GM12878 (cell line): ENCODE results near the gene STEAP1. TPM values are rescaled to one million over a fixed set of nuclear protein-coding genes. Genes with fewer than 3 reads are reported as not detected.

Experiments used
- ATAC-seq: fragments of 200-7000 bp; cut with Tn5 transposase; 3 replicates; pipeline ENCODE4 v1.9.1; 2020; ENCODE audit warnings: mild to moderate bottlenecking, moderate library complexity
- BruUV-seq: library from RNA; stranded (reverse); fragments of 400-500 nt; replicated peaks from 2 replicates; lab custom pipeline; 2021; lab: Mats Ljungman, UMichigan
- CTCF ChIA-PET: fragments of 300-600 bp; sonication (Branson Sonifier 250); formaldehyde crosslinking; extraction: SDS; loops from one replicate; lab custom pipeline; 2021; ENCODE audit warnings: inconsistent platforms; lab: Yijun Ruan, JAX
- POLR2A ChIA-PET: fragments of 350-600 bp; formaldehyde crosslinking; extraction: SDS; loops from one replicate; lab custom pipeline; 2021; ENCODE audit warnings: inconsistent platforms; lab: Charles Lee
- RAD21 ChIA-PET: fragments of 300-600 bp; sonication (Branson Sonifier 250); formaldehyde crosslinking; loops from one replicate; lab custom pipeline; 2023; ENCODE audit warnings: antibody characterized with exemption; ENCODE audit not compliant: unreplicated experiment; lab: Charles Lee
- SMC1A ChIA-PET: fragments of 300-600 bp; sonication (Branson Sonifier 250); formaldehyde crosslinking; loops from one replicate; lab custom pipeline; 2023; ENCODE audit not compliant: unreplicated experiment, uncharacterized antibody; lab: Charles Lee
- DNase-seq: peaks from one replicate; pipeline ENCODE4 v3.0.0-alpha.2; 2011; ENCODE audit warnings: low read depth, low spot score
- FAIRE-seq: peaks from 3 replicates; lab custom pipeline; 2011; peaks lifted over from hg19 to GRCh38; lab: Jason Lieb, UNC
- H2AFZ ChIP-seq: 2 replicates; pipeline ENCODE4 v1.6.0; 2011; ENCODE audit warnings: low read depth, low read length, control low read depth; ENCODE audit not compliant: control insufficient read depth
- H3K27ac ChIP-seq: 2 replicates; pipeline ENCODE4 v1.5.1; 2011; ENCODE audit warnings: control low read depth; ENCODE audit not compliant: control insufficient read depth, insufficient read depth
- H3K27me3 ChIP-seq, 2 experiments: replicated peaks in 1 of 2; 2 replicates each; pipeline versions ENCODE4 v1.6.0 to v1.6.1; 2011; ENCODE audit warnings: low read length in 1 of 2; ENCODE audit not compliant: control insufficient read depth in 2 of 2, insufficient read depth in 2 of 2
- H3K36me3 ChIP-seq, 2 experiments: 2 replicates each; pipeline ENCODE4 v1.5.1; 2011; ENCODE audit warnings: low read length in 1 of 2; ENCODE audit not compliant: control insufficient read depth in 2 of 2, insufficient read depth in 2 of 2
- H3K4me1 ChIP-seq: 2 replicates; pipeline ENCODE4 v1.6.1; 2011; ENCODE audit warnings: mild to moderate bottlenecking, low read length, moderate library complexity, mixed read lengths; ENCODE audit not compliant: control insufficient read depth, insufficient read depth
- H3K4me2 ChIP-seq: 2 replicates; pipeline ENCODE4 v1.6.0; 2011; ENCODE audit warnings: control low read depth; ENCODE audit not compliant: control insufficient read depth, insufficient read depth
- H3K4me3 ChIP-seq: fragments of 200-600 bp; sonication (generic); 2 replicates; pipeline ENCODE4 v1.5.1; 2016
- H3K79me2 ChIP-seq: 2 replicates; pipeline ENCODE4 v1.6.0; 2011; ENCODE audit warnings: low read length; ENCODE audit not compliant: control insufficient read depth, insufficient read depth
- H3K9ac ChIP-seq: 2 replicates; pipeline ENCODE4 v1.8.0; 2011; ENCODE audit warnings: low read length, control low read depth, mixed read lengths; ENCODE audit not compliant: control insufficient read depth, insufficient read depth
- H3K9me3 ChIP-seq: replicated peaks from 3 replicates; pipeline ENCODE4 v1.5.1; 2011; ENCODE audit warnings: mild to moderate bottlenecking, low read length; ENCODE audit not compliant: control insufficient read depth, insufficient read depth
- H4K20me1 ChIP-seq: 2 replicates; pipeline ENCODE4 v1.6.0; 2011; ENCODE audit not compliant: control insufficient read depth, insufficient read depth
- BCL3 ChIP-seq: IDR thresholded peaks from 2 replicates; pipeline ENCODE4 v1.6.1; 2011; ENCODE audit warnings: borderline replicate concordance, low read depth, mild to moderate bottlenecking, moderate library complexity, low read length; ENCODE audit not compliant: insufficient read depth, poor library complexity, severe bottlenecking
- CBX3 ChIP-seq: fragments of 200-600 bp; sonication (generic); IDR thresholded peaks from 2 replicates; pipeline ENCODE4 v1.6.1; 2016; ENCODE audit warnings: low read depth, borderline replicate concordance
- DPF2 ChIP-seq: fragments of 450-650 bp; IDR thresholded peaks from 2 replicates; pipeline ENCODE4 v1.6.1; 2017; ENCODE audit warnings: mild to moderate bottlenecking
- EGR1 ChIP-seq, 2 experiments: IDR thresholded peaks; 1 replicate in 1 of 2; 2 replicates in 1 of 2; pipeline ENCODE4 v1.6.1; 2011 to 2012; ENCODE audit warnings: low read depth in 2 of 2, low read length in 2 of 2, borderline replicate concordance in 1 of 2, mild to moderate bottlenecking in 1 of 2, moderate library complexity in 1 of 2
- ELK1 ChIP-seq: IDR thresholded peaks from 2 replicates; pipeline ENCODE4 v1.6.1; 2012; ENCODE audit warnings: low read depth, low read length, improper control_type of control experiment
- FOXK2 ChIP-seq: fragments of 450-650 bp; IDR thresholded peaks from 2 replicates; pipeline ENCODE4 v1.6.1; 2017; ENCODE audit warnings: mild to moderate bottlenecking, moderate library complexity
- IKZF1 ChIP-seq: fragments of 450-650 bp; conservative IDR thresholded peaks from 2 replicates; pipeline ENCODE4 v1.6.1; 2017; ENCODE audit warnings: antibody characterized with exemption, mild to moderate bottlenecking
- MEF2B ChIP-seq: fragments of 450-650 bp; IDR thresholded peaks from 2 replicates; pipeline ENCODE4 v1.6.1; 2018; ENCODE audit warnings: mild to moderate bottlenecking, moderate library complexity; ENCODE audit not compliant: partially characterized antibody, poor library complexity, severe bottlenecking
- NR2C1 ChIP-seq: fragments of 450-650 bp; IDR thresholded peaks from 2 replicates; pipeline ENCODE4 v1.6.1; 2017; ENCODE audit warnings: antibody characterized with exemption, mild to moderate bottlenecking, moderate library complexity
- RAD51 ChIP-seq: fragments of 450-650 bp; IDR thresholded peaks from 2 replicates; pipeline ENCODE4 v1.6.1; 2016; ENCODE audit warnings: moderate library complexity, mild to moderate bottlenecking, inconsistent platforms
- RCOR1 ChIP-seq: conservative IDR thresholded peaks from 2 replicates; pipeline ENCODE4 v1.6.1; 2012; ENCODE audit warnings: low read depth, low read length, improper control_type of control experiment
- STAT1 ChIP-seq: fragments of 450-650 bp; conservative IDR thresholded peaks from 2 replicates; pipeline ENCODE4 v1.6.1; 2014; ENCODE audit warnings: antibody characterized with exemption, mild to moderate bottlenecking
- SUPT20H ChIP-seq: IDR thresholded peaks from 2 replicates; pipeline ENCODE4 v1.6.1; 2011; ENCODE audit warnings: low read depth, mild to moderate bottlenecking, low read length, moderate library complexity, borderline replicate concordance; ENCODE audit not compliant: control insufficient read depth
- TAF1 ChIP-seq: IDR thresholded peaks from 2 replicates; pipeline ENCODE4 v1.6.1; 2011; ENCODE audit warnings: mild to moderate bottlenecking, low read depth, low read length, borderline replicate concordance
- ZSCAN29 ChIP-seq: fragments of 450-650 bp; IDR thresholded peaks from 2 replicates; pipeline ENCODE4 v1.6.1; 2017; ENCODE audit warnings: mild to moderate bottlenecking, moderate library complexity
- WGBS: methylation state at CpG from one replicate; pipeline ENCODE4 v1.1.6; 2016; ENCODE audit warnings: low lambda C conversion rate; ENCODE audit not compliant: insufficient replicate concordance, insufficient coverage; ENCODE audit errors: missing lambda C conversion rate; 5-methylcytosine and 5-hydroxymethylcytosine counted together
- in situ Hi-C: fragments of 300-500 bp; cut with MboI; formaldehyde crosslinking; loops from 9 replicates; pipeline ENCODE4 v1.14.3; 2018; ENCODE audit warnings: mixed read lengths
- intact Hi-C: fragments of 100-400 bp; cut with micrococcal nuclease; formaldehyde crosslinking; loops from one replicate; pipeline ENCODE4 v1.14.2; 2022; ENCODE audit not compliant: unreplicated experiment
- polyA plus RNA-seq, 11 experiments: library from polyadenylated mRNA; depleted of rRNA in 4 of 11; unstranded in 6 of 11; stranded (reverse) in 5 of 11; fragments of >200 nt; fragmentation: Nextera tagmentation in 4 of 11; fragmentation: Illumina TruSeq in 1 of 11; extraction: Ambion mirVana in 4 of 11; extraction: Trizol in 1 of 11; gene quantifications; 1 replicate in 1 of 11; 2 replicates in 10 of 11; pipeline versions ENCODE4 v1.2.1 to v1.2.3, GENCODE V29; 2011 to 2016; ENCODE audit warnings: inconsistent platforms in 2 of 11, missing spikeins in 2 of 11, low read depth in 1 of 11
- total RNA-seq, 4 experiments: library from RNA; depleted of rRNA in 3 of 4; stranded (reverse); fragments of >200 nt in 3 of 4; fragmentation: Illumina TruSeq in 1 of 4; extraction: Trizol in 1 of 4; gene quantifications; 2 replicates each; pipeline versions ENCODE4 v1.2.1 to v1.2.3, GENCODE V29; 2013 to 2021
- TF ChIP-seq, protein P1 (sequence below): fragments of 450-650 bp; formaldehyde crosslinking; IDR thresholded peaks from 2 replicates; pipeline ENCODE4 v1.4.0; 2022; ENCODE audit warnings: mild to moderate bottlenecking, moderate library complexity
- TF ChIP-seq, protein P2 (sequence below): fragments of 450-650 bp; conservative IDR thresholded peaks from 2 replicates; pipeline ENCODE4 v1.6.1; 2017; ENCODE audit warnings: mild to moderate bottlenecking, moderate library complexity

STEAP1 gene
- total and polyA plus RNA-seq, 10 of the 15 experiments (the other 5 are each of a cell fraction or from before 2014, with no cell fraction given), result 2.1 to 44.6 (median 4.6) TPM

DNA sequence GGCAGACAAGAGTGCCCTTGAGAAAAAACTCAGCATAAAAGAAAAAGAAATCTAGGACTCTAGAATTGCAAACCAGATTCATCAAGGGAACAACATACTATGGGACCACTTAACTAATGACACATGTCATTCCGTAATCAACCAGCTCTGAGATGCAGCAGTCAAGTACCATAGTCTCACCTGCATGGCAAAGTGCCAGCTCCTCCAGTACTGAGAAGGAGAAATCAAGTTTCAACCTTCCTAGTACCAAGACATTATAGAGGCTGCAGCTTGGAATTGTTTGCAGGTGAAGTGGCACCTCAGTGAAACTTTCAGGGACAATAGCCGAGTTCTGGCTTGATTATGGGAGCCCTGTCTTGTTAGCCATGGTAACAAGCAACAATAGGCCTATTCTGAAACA lies 11.5 kb downstream of the STEAP1 start:
- 11% methylated on average over 2 of the region's 2 CpGs for WGBS
- BruUV-seq, result no TSS peak
- Histone ChIP-seq H3K27me3 (no peaks in the 10 kb centered on the region), H3K4me3 (no peak overlapping the region), H3K9ac (no peak overlapping the region), H2AFZ (no peak overlapping the region), H3K9me3 (no peaks in the 10 kb centered on the region; the same call in 2 of the 3 replicates), H3K36me3 (no peaks in the 10 kb centered on the region), H3K79me2 (no peaks in the 10 kb centered on the region), H3K27ac (no peak overlapping the region), H4K20me1 (no peaks in the 10 kb centered on the region), H3K4me1 (no peaks in the 10 kb centered on the region), H3K4me2 (no peak overlapping the region)
- DNase-seq (no peak), FAIRE-seq (no peak), ATAC-seq (no peak)
- in situ Hi-C loops, result no loop called here
- ChIA-PET RAD21 (interaction anchor here (1.1 to 2.7 kb wide), 4 partner anchors 12 to 77 kb away, joined by 3 to 11 read pairs (median 4); partner anchors contain the start of gene STEAP2), SMC1A (interaction anchor here (0.9 to 3.7 kb wide), 13 partner anchors 13 to 97 kb away, joined by 3 to 18 read pairs (median 4); partner anchors contain the start of genes CFAP69 and STEAP2), POLR2A (interaction anchor here (0.7 to 1.4 kb wide), 4 partner anchors 10 to 85 kb away, joined by 3 read pairs; no protein-coding TSS in a partner anchor), CTCF (interaction anchor here (0.9 to 2.3 kb wide), 5 partner anchors 10 to 243 kb away, joined by 3 to 8 read pairs (median 5); partner anchors contain the start of gene STEAP1)
- intact Hi-C loops, result no loop called here
- no peak for TF ChIP-seq RCOR1
- no peak for TF ChIP-seq CBX3
- TF ChIP-seq RAD51, result no peak
- TF ChIP-seq FOXK2, result no peak
- TF ChIP-seq ELK1, result no peak
- no peak for TF ChIP-seq IKZF1
- no peak for TF ChIP-seq DPF2
- no peak for TF ChIP-seq ZSCAN29
- no peak for TF ChIP-seq STAT1
- TF ChIP-seq, protein P1, sequence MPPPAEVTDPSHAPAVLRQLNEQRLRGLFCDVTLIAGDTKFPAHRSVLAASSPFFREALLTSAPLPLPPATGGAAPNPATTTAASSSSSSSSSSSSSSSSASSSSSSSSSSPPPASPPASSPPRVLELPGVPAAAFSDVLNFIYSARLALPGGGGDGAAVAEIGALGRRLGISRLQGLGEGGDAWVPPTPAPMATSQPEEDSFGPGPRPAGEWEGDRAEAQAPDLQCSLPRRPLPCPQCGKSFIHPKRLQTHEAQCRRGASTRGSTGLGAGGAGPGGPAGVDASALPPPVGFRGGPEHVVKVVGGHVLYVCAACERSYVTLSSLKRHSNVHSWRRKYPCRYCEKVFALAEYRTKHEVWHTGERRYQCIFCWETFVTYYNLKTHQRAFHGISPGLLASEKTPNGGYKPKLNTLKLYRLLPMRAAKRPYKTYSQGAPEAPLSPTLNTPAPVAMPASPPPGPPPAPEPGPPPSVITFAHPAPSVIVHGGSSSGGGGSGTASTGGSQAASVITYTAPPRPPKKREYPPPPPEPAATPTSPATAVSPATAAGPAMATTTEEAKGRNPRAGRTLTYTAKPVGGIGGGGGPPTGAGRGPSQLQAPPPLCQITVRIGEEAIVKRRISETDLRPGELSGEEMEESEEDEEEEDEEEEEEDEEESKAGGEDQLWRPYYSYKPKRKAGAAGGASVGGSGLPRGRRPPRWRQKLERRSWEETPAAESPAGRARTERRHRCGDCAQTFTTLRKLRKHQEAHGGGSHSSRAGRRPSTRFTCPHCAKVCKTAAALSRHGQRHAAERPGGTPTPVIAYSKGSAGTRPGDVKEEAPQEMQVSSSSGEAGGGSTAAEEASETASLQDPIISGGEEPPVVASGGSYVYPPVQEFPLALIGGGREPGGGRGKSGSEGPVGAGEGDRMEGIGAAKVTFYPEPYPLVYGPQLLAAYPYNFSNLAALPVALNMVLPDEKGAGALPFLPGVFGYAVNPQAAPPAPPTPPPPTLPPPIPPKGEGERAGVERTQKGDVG (CRISPR knock-in tag), result no peak
- TF ChIP-seq NR2C1, result no peak
- TF ChIP-seq BCL3, result no peak
- TF ChIP-seq TAF1, result no peak
- TF ChIP-seq, protein P2, sequence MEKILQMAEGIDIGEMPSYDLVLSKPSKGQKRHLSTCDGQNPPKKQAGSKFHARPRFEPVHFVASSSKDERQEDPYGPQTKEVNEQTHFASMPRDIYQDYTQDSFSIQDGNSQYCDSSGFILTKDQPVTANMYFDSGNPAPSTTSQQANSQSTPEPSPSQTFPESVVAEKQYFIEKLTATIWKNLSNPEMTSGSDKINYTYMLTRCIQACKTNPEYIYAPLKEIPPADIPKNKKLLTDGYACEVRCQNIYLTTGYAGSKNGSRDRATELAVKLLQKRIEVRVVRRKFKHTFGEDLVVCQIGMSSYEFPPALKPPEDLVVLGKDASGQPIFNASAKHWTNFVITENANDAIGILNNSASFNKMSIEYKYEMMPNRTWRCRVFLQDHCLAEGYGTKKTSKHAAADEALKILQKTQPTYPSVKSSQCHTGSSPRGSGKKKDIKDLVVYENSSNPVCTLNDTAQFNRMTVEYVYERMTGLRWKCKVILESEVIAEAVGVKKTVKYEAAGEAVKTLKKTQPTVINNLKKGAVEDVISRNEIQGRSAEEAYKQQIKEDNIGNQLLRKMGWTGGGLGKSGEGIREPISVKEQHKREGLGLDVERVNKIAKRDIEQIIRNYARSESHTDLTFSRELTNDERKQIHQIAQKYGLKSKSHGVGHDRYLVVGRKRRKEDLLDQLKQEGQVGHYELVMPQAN, result no peak
- TF ChIP-seq MEF2B, result no peak
- TF ChIP-seq SUPT20H, result no peak
- TF ChIP-seq EGR1 (IDR thresholded peaks at IDR 0.05; ENCODE audit: borderline replicate concordance in 1 of 2, low read depth in 2 of 2, low read length in 2 of 2), result no peak
